IMR-90 (cell line): ENCODE results near the gene KIF9. TPM values are rescaled to one million over a fixed set of nuclear protein-coding genes. Genes with fewer than 3 reads are reported as not detected.

ENCODE experiments used
- ATAC-seq: fragments of 200-7000 bp; cut with Tn5 transposase; 2 replicates; pipeline ENCODE4 v1.9.1; 2020; ENCODE audit warnings: low read depth, mild to moderate bottlenecking, moderate library complexity
- BruUV-seq: library from RNA; stranded (reverse); fragments of 400-500 nt; replicated peaks from 2 replicates; lab custom pipeline; 2021; lab: Mats Ljungman, UMichigan
- CTCF ChIA-PET: fragments of 300-600 bp; formaldehyde crosslinking; extraction: SDS; loops from one replicate; lab custom pipeline; 2021; ENCODE audit warnings: antibody characterized with exemption; lab: Yijun Ruan, JAX
- POLR2A ChIA-PET: fragments of 300-600 bp; sonication (Branson Sonifier 250); formaldehyde crosslinking; loops from one replicate; lab custom pipeline; 2022; ENCODE audit warnings: antibody characterized with exemption; ENCODE audit not compliant: unreplicated experiment; lab: Charles Lee
- DNase-seq: peaks from one replicate; pipeline ENCODE4 v3.0.0; 2013
- H2AFZ ChIP-seq: replicated peaks from 2 replicates; pipeline ENCODE3; 2013; ENCODE audit warnings: low read length, mild to moderate bottlenecking; ENCODE audit not compliant: poor library complexity
- H2AK5ac ChIP-seq: 2 replicates; pipeline ENCODE4 v1.6.1; 2013; ENCODE audit warnings: low read depth, low read length, inconsistent platforms
- H2AK9ac ChIP-seq: replicated peaks from 2 replicates; pipeline ENCODE3; 2013; ENCODE audit warnings: mild to moderate bottlenecking, low read depth, low read length, moderate library complexity; ENCODE audit not compliant: poor library complexity
- H2BK120ac ChIP-seq: 2 replicates; pipeline ENCODE4 v1.6.1; 2013; ENCODE audit warnings: low read depth, low read length, inconsistent platforms
- H2BK15ac ChIP-seq: 3 replicates; pipeline ENCODE4 v1.6.1; 2013; ENCODE audit warnings: low read depth, low read length, inconsistent platforms
- H2BK20ac ChIP-seq: 2 replicates; pipeline ENCODE4 v1.6.1; 2013; ENCODE audit warnings: low read depth, mild to moderate bottlenecking, inconsistent platforms, low read length, moderate library complexity
- H2BK5ac ChIP-seq: 2 replicates; pipeline ENCODE4 v1.6.1; 2013; ENCODE audit warnings: mild to moderate bottlenecking, low read depth, low read length, inconsistent platforms; ENCODE audit not compliant: poor library complexity, severe bottlenecking
- H3K14ac ChIP-seq: replicated peaks from 2 replicates; pipeline ENCODE4 v1.6.1; 2013; ENCODE audit warnings: low read depth, low read length, inconsistent platforms
- H3K18ac ChIP-seq: 2 replicates; pipeline ENCODE4 v1.6.1; 2013; ENCODE audit warnings: low read depth, low read length, control low read depth
- H3K23ac ChIP-seq: 2 replicates; pipeline ENCODE4 v1.6.1; 2013; ENCODE audit warnings: low read depth, low read length, inconsistent platforms
- H3K27ac ChIP-seq: 2 replicates; pipeline ENCODE4 v1.5.1; 2013; ENCODE audit warnings: mild to moderate bottlenecking, control low read depth, low read length; ENCODE audit not compliant: insufficient read depth
- H3K27me3 ChIP-seq: 2 replicates; pipeline ENCODE4 v1.6.1; 2013; ENCODE audit warnings: low read length; ENCODE audit not compliant: control insufficient read depth, insufficient read depth
- H3K36me3 ChIP-seq: 2 replicates; pipeline ENCODE4 v1.6.1; 2013; ENCODE audit warnings: low read length, mixed read lengths; ENCODE audit not compliant: control insufficient read depth, insufficient read depth
- H3K4ac ChIP-seq: 2 replicates; pipeline ENCODE4 v1.6.1; 2013; ENCODE audit warnings: low read depth, low read length, inconsistent platforms
- H3K4me1 ChIP-seq: 2 replicates; pipeline ENCODE4 v1.6.1; 2013; ENCODE audit warnings: low read length, mixed read lengths; ENCODE audit not compliant: control insufficient read depth, insufficient read depth
- H3K4me2 ChIP-seq: 2 replicates; pipeline ENCODE4 v1.6.1; 2013; ENCODE audit warnings: low read depth, mild to moderate bottlenecking, control low read depth, low read length, moderate library complexity
- H3K4me3 ChIP-seq: 2 replicates; pipeline ENCODE4 v1.5.1; 2013; ENCODE audit warnings: low read depth, mild to moderate bottlenecking, control low read depth, low read length, moderate library complexity; ENCODE audit not compliant: insufficient read depth
- H3K56ac ChIP-seq: 2 replicates; pipeline ENCODE4 v1.6.1; 2013; ENCODE audit warnings: low read length, inconsistent platforms; ENCODE audit not compliant: insufficient read depth; ENCODE audit errors: extremely low read depth
- H3K79me1 ChIP-seq, 2 experiments: 2 replicates each; pipeline ENCODE4 v1.6.1; 2013; ENCODE audit warnings: low read length in 2 of 2, inconsistent platforms in 1 of 2, low read depth in 1 of 2
- H3K9ac ChIP-seq: 2 replicates; pipeline ENCODE4 v1.6.1; 2013; ENCODE audit warnings: low read depth, low read length, control low read depth
- H3K9me1 ChIP-seq: 2 replicates; pipeline ENCODE4 v1.6.1; 2013; ENCODE audit warnings: low read length, inconsistent platforms; ENCODE audit not compliant: insufficient read depth
- H3K9me3 ChIP-seq: 2 replicates; pipeline ENCODE4 v1.6.1; 2013; ENCODE audit warnings: low read length; ENCODE audit not compliant: control insufficient read depth, insufficient read depth
- H4K20me1 ChIP-seq: 2 replicates; pipeline ENCODE4 v1.6.1; 2013; ENCODE audit warnings: low read length, inconsistent platforms; ENCODE audit not compliant: insufficient read depth
- H4K5ac ChIP-seq: 2 replicates; pipeline ENCODE4 v1.6.1; 2013; ENCODE audit warnings: mild to moderate bottlenecking, low read depth, low read length, control low read depth
- H4K8ac ChIP-seq, 2 experiments: 2 replicates each; pipeline ENCODE4 v1.6.1; 2013; ENCODE audit warnings: low read depth in 2 of 2, low read length in 2 of 2, control low read depth in 1 of 2, inconsistent platforms in 1 of 2
- H4K91ac ChIP-seq: 2 replicates; pipeline ENCODE4 v1.6.1; 2013; ENCODE audit warnings: low read depth, low read length, inconsistent platforms; ENCODE audit not compliant: insufficient read depth
- CEBPB ChIP-seq: IDR thresholded peaks from 2 replicates; pipeline ENCODE4 v1.6.1; 2012; ENCODE audit warnings: low read depth, low read length, improper control_type of control experiment
- MAFK ChIP-seq: IDR thresholded peaks from 2 replicates; pipeline ENCODE4 v1.6.1; 2012; ENCODE audit warnings: low read depth, low read length, improper control_type of control experiment
- WGBS, 2 experiments: methylation state at CpG; one replicate each; pipeline versions ENCODE4 v1.1.5 to v1.1.7; 2013; ENCODE audit warnings: missing lambda C conversion rate in 2 of 2; ENCODE audit not compliant: insufficient read length in 1 of 2; ENCODE audit errors: extremely low coverage in 2 of 2; 5-methylcytosine and 5-hydroxymethylcytosine counted together
- dilution Hi-C: fragments of 300-500 bp; cut with HindIII; formaldehyde crosslinking; loops from one replicate; pipeline ENCODE4 v1.14.3; 2018; ENCODE audit warnings: low sequenced_read_pairs; ENCODE audit not compliant: unreplicated experiment
- in situ Hi-C: fragments of 300-500 bp; cut with MboI; formaldehyde crosslinking; loops from 3 replicates; pipeline ENCODE4 v1.14.3; 2019; ENCODE audit warnings: low sequenced_read_pairs, inconsistent platforms, mixed read lengths
- intact Hi-C: fragments of 100-400 bp; cut with micrococcal nuclease; formaldehyde crosslinking; loops from 2 replicates; pipeline ENCODE4 v1.10.0; 2022
- polyA plus RNA-seq, 3 experiments: library from polyadenylated mRNA; depleted of rRNA; stranded (reverse); fragments of >200 nt; gene quantifications; 2 replicates each; pipeline ENCODE4 v1.2.3, GENCODE V29; 2012; ENCODE audit warnings: low replicate concordance in 1 of 3
- total RNA-seq: library from RNA; depleted of rRNA; stranded (reverse); fragments of >200 nt; gene quantifications from 2 replicates; pipeline ENCODE4 v1.2.3, GENCODE V29; 2012

Gene KIF9
- total and polyA plus RNA-seq, 2 of the 4 experiments (the other 2 are of a cell fraction) = 1.8 to 5.0 TPM

DNA sequence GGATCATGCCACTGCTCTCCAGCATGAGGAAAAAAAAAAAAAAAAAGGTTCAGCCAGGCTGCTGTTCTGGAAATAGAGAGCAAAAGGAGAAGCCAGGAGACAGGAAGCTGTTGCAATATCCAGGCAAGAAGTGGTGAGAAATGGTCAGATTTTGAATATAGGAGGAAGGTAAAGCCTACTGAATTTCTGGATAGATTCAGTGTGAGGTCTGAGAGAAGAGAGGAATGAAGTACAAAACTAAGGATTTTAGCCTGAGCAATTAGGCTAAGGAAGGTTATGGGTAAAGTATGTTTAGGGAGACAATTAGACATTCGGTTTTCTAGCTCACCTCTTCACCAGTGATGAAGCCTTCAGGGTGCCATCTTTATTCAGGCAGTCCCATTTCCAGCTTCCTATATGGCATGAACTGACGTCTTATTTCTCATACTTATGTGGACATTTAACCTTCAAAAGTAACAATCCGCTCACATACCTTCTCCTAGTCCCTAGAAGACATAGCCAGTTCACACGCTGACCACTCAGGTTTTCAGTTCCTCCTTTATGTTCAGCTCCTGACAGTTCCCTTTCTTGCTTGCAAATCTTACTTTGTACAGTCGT lies 57.2 kb downstream of the KIF9 start:
- peak overlapping the region; percentile 8 to 44; a peak in 2 of 4 replicates for H4K8ac ChIP-seq
- no peaks in the 10 kb centered on the region for H4K20me1 ChIP-seq
- no peak overlapping the region for H4K91ac ChIP-seq
- peak overlapping the region; percentile 79; the same call in 1 of the 2 replicates for H2BK120ac ChIP-seq
- WGBS, 2 experiments = 100% methylated on average over 1 of the region's 5 CpGs; no CpG with 5 or more reads in 1 of the 2 experiments
- POLR2A ChIA-PET = no interaction called here
- no peaks in the 10 kb centered on the region for H3K36me3 ChIP-seq
- H2AK5ac ChIP-seq = no peak overlapping the region
- no peak for ATAC-seq
- H2AK9ac ChIP-seq = no peak overlapping the region
- in situ Hi-C loops (no loop called here), intact Hi-C loops (no loop called here), dilution Hi-C loops (no loop called here)
- H2BK15ac ChIP-seq = no peak overlapping the region
- no peak overlapping the region for H3K4me2 ChIP-seq
- no peak overlapping the region for H3K4me3 ChIP-seq
- H3K14ac ChIP-seq = no peak overlapping the region; the same call in 1 of the 2 replicates
- DNase-seq = peak; percentile 56
- no peak overlapping the region for H3K4ac ChIP-seq
- H2AFZ ChIP-seq = no peak overlapping the region
- CTCF ChIA-PET = interaction anchor here (0.8 kb wide), 1 partner anchor 9 kb away, joined by 3 read pairs; no protein-coding TSS in a partner anchor
- no peak overlapping the region for H3K9ac ChIP-seq
- no peak overlapping the region for H3K18ac ChIP-seq
- H3K4me1 ChIP-seq = no peaks in the 10 kb centered on the region
- H3K9me3 ChIP-seq = no peaks in the 10 kb centered on the region
- no TSS peak for BruUV-seq
- TF ChIP-seq CEBPB (peak; percentile 63), MAFK (no peak)
- H3K79me1 ChIP-seq = no peaks in the 10 kb centered on the region
- H3K27me3 ChIP-seq = no peaks in the 10 kb centered on the region
- H4K5ac ChIP-seq = no peak overlapping the region
- H3K27ac ChIP-seq = no peak overlapping the region
- no peak overlapping the region for H3K56ac ChIP-seq
- no peaks in the 10 kb centered on the region; the same call in 1 of the 2 replicates for H3K9me1 ChIP-seq
- no peak overlapping the region for H2BK5ac ChIP-seq
- no peak overlapping the region for H2BK20ac ChIP-seq
- no peak overlapping the region for H3K23ac ChIP-seq
